ENCODE measurements around the gene LAMB2.

Gene LAMB2

DNA sequence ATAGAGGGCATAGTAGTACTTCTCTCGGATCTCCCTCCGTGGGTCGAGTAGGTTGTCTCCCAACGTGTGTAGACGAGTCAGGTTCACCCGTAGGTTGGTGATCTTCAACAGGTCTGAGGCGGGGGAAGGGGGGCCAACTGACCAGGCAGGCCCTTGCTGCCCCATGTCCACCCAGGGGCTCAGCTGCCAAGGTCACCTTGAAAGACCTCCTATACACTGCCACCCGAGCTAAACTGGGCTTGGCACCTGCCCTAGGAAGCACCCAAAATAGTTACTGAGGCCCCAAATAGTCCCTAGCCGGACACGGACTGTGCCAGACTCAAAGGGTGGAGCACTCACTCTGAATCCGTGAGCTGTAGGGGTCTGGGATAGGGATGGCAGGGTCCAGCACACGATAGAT lies 1.8 kb downstream of the LAMB2 start:
- peaks cover 21% of the 10 kb centered on the region for H3K4me1 ChIP-seq (ENCODE audit: control insufficient read depth, insufficient read depth, low read length)
- peaks cover 55% of the 10 kb centered on the region for H3K36me3 ChIP-seq (ENCODE audit: insufficient read depth, low read length)
- peak overlapping the region; percentile 83 for H3K4me3 ChIP-seq (ENCODE audit: low read length)
- peak overlapping the region; percentile 95 for H3K4me2 ChIP-seq (ENCODE audit: low read length)
- peak overlapping the region; percentile 86 for H3K9ac ChIP-seq (ENCODE audit: low read depth, low read length)
- H3K27me3 ChIP-seq (ENCODE audit: control insufficient read depth, insufficient read depth, low read length), result no peaks in the 10 kb centered on the region
- H3K9me3 ChIP-seq (replicated peaks; ENCODE audit: low read length), result no peaks in the 10 kb centered on the region

DNA sequence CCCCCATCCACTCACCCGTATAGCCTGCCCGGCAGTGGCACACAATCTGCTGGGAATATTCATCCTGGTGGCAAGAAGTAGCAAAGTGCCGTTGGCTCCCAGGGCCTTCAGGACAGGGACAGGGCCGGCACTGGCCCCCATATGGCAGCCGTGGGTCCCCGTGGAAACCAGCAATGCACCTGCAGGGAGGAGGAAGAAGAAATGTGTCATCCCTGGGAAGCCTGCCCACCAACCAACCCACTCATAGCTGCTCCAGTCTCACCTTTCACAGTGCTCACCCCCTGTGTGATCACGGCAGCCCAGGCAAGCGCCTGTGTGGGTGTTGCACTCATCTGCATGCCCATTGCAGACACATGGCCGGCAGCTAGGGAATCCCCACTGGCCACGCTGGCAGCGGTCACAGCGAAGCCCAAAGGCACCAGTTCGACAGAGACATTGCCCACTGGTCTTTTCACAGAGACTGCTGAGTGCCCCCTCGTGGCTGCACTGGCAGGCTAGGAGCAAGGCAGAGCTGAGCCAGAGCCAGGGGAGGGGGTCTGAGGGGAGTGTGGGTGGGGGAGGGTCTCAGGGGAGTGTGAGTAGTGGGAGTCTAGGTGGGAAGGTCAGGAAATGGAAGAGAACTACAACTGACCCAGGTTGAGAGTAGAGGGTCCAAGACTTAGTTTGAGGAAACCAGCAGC lies 7.7 kb downstream of the LAMB2 start:
- Histone ChIP-seq H3K4me3 (ENCODE audit: low read length) (no peak overlapping the region), H3K4me2 (ENCODE audit: low read length) (no peak overlapping the region), H3K9ac (ENCODE audit: low read depth, low read length) (no peak overlapping the region), H3K27me3 (ENCODE audit: control insufficient read depth, insufficient read depth, low read length) (no peaks in the 10 kb centered on the region), H3K9me3 (replicated peaks; ENCODE audit: low read length) (no peaks in the 10 kb centered on the region), H3K36me3 (ENCODE audit: insufficient read depth, low read length) (peaks cover 84% of the 10 kb centered on the region), H3K4me1 (ENCODE audit: control insufficient read depth, insufficient read depth, low read length) (peaks cover under 1% of the 10 kb centered on the region)

DNA sequence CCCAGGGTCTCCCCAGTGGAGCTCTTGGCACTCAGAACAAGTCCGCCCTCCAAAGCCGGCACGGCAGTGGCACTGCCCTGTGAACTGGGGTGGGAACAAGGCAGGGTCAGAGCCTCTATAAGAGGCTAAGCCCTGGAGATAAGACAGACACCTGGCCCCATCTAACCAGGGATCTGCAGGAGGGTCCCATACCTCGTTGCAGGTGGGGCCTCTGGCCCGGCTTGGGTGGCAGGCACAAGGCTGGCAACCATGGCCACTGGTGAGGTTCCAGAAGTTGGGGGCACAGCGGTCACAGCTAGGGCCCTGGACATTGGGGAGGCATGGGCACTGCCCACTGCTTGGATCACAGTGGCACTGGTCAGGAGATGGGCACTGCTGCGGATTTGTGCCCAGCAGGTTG lies 8.6 kb downstream of the LAMB2 start:
- Histone ChIP-seq H3K9me3 (replicated peaks; ENCODE audit: low read length) (no peaks in the 10 kb centered on the region), H3K4me3 (ENCODE audit: low read length) (no peak overlapping the region), H3K4me2 (ENCODE audit: low read length) (no peak overlapping the region), H3K4me1 (ENCODE audit: control insufficient read depth, insufficient read depth, low read length) (peaks cover 9% of the 10 kb centered on the region), H3K9ac (ENCODE audit: low read depth, low read length) (no peak overlapping the region), H3K27me3 (ENCODE audit: control insufficient read depth, insufficient read depth, low read length) (no peaks in the 10 kb centered on the region), H3K36me3 (ENCODE audit: insufficient read depth, low read length) (peaks cover 76% of the 10 kb centered on the region)

DNA sequence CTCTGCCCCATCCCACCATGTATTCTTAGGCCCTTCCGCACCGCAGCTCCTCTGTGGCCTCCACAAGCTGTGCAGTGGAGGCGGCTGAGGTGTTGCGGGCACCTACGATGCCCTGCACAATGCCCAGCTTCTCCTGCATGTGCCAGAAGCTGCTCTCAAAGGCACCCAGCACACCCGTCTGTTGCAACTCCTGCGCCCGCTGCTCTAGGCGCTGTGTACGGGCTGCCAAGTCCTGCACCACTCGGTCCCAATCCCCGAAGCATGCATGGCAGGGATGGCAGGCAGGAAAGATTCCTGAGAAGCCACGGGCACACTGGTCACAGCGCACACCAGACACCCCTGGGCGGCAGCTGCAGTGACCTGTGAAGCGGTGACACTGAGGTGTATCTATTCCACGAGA lies 9.2 kb downstream of the LAMB2 start:
- peaks cover 71% of the 10 kb centered on the region for H3K36me3 ChIP-seq (ENCODE audit: insufficient read depth, low read length)
- H3K4me3 ChIP-seq (ENCODE audit: low read length), result no peak overlapping the region
- H3K27me3 ChIP-seq (ENCODE audit: control insufficient read depth, insufficient read depth, low read length), result no peaks in the 10 kb centered on the region
- H3K9me3 ChIP-seq (replicated peaks; ENCODE audit: low read length), result no peaks in the 10 kb centered on the region
- no peak overlapping the region for H3K4me2 ChIP-seq (ENCODE audit: low read length)
- H3K4me1 ChIP-seq (ENCODE audit: control insufficient read depth, insufficient read depth, low read length), result peaks cover 15% of the 10 kb centered on the region
- no peak overlapping the region for H3K9ac ChIP-seq (ENCODE audit: low read depth, low read length)

DNA sequence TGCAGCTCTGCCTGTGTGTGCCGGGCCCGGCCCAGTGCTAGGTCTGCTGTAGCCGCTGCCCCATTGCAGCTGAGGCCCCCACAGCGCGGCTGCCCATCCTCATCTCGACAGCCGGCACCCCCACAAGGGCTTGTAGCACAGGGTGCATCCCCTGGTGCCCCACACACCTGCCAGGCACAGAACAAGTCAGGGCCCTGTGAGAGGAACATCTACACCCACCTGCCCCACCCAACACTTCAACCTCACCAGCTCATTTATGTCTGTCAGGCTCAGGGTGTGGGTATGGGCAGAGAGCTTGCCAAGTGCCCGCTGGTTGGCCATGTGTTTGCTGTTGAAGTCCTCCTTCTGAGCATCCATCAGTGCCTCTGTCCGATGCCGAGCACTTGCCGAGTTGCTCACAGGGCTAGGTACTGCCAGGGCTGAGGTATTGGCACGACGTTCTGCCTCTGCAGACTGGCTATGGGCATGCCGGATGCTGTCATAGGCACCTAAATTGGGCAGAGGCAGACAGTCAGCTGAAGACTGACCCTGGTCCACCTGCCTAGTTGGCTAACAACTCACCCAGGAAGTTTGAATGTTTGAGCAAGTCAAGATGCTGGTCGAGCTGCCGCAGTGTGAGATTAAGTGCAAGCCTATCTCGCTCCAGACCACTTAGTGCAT lies 9.8 kb downstream of the LAMB2 start:
- Histone ChIP-seq H3K4me3 (ENCODE audit: low read length) (no peak overlapping the region), H3K4me2 (ENCODE audit: low read length) (no peak overlapping the region), H3K36me3 (ENCODE audit: insufficient read depth, low read length) (peaks cover 69% of the 10 kb centered on the region), H3K27me3 (ENCODE audit: control insufficient read depth, insufficient read depth, low read length) (no peaks in the 10 kb centered on the region), H3K9ac (ENCODE audit: low read depth, low read length) (no peak overlapping the region), H3K4me1 (ENCODE audit: control insufficient read depth, insufficient read depth, low read length) (peaks cover 16% of the 10 kb centered on the region), H3K9me3 (replicated peaks; ENCODE audit: low read length) (no peaks in the 10 kb centered on the region)

DNA sequence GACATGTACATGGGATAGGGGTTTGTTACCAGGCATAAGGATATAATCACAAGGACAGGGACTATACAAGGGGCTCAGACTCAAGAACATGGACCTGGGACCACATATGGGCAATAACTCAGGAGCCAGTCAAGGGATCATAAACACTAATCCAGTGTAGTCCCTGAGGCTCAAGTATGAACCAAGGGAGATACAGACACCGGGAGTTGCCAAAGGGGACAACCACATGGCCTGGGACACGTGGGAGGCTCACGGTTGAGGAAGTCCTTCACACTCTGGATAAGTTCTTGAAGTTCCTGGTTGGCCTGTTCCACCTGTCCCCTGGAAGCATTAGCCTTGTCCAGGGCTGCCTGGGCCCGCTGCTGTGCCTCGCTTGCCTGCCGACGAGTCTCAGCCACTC lies 10.4 kb downstream of the LAMB2 start:
- H3K9me3 ChIP-seq (replicated peaks; ENCODE audit: low read length), result no peaks in the 10 kb centered on the region
- H3K9ac ChIP-seq (ENCODE audit: low read depth, low read length), result no peak overlapping the region
- peaks cover 73% of the 10 kb centered on the region for H3K36me3 ChIP-seq (ENCODE audit: insufficient read depth, low read length)
- peaks cover 16% of the 10 kb centered on the region for H3K4me1 ChIP-seq (ENCODE audit: control insufficient read depth, insufficient read depth, low read length)
- no peak overlapping the region for H3K4me2 ChIP-seq (ENCODE audit: low read length)
- no peak overlapping the region for H3K4me3 ChIP-seq (ENCODE audit: low read length)
- no peaks in the 10 kb centered on the region for H3K27me3 ChIP-seq (ENCODE audit: control insufficient read depth, insufficient read depth, low read length)

DNA sequence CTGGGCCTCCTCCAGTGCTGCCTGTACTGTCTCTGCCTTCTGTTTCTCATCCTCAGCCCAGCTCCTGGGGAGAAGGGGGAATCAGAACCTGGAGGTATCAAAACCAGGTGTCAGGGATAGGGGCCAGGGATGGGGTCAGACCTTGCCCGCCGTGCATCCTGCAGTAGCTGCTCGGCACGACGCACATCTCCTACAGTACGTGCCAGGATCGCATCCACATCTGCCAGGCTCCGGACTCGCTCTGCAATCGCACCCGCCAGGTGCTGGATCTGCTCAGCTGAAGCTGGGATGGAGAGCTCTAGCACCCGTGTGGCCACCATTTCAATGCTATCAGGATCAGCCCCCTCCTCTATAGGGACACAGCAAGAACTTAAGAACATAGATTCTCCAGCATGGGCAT lies 10.8 kb downstream of the LAMB2 start:
- Histone ChIP-seq H3K36me3 (ENCODE audit: insufficient read depth, low read length) (peaks cover 75% of the 10 kb centered on the region), H3K4me3 (ENCODE audit: low read length) (no peak overlapping the region), H3K9ac (ENCODE audit: low read depth, low read length) (no peak overlapping the region), H3K4me1 (ENCODE audit: control insufficient read depth, insufficient read depth, low read length) (peaks cover 16% of the 10 kb centered on the region), H3K4me2 (ENCODE audit: low read length) (no peak overlapping the region), H3K27me3 (ENCODE audit: control insufficient read depth, insufficient read depth, low read length) (no peaks in the 10 kb centered on the region), H3K9me3 (replicated peaks; ENCODE audit: low read length) (no peaks in the 10 kb centered on the region)

DNA sequence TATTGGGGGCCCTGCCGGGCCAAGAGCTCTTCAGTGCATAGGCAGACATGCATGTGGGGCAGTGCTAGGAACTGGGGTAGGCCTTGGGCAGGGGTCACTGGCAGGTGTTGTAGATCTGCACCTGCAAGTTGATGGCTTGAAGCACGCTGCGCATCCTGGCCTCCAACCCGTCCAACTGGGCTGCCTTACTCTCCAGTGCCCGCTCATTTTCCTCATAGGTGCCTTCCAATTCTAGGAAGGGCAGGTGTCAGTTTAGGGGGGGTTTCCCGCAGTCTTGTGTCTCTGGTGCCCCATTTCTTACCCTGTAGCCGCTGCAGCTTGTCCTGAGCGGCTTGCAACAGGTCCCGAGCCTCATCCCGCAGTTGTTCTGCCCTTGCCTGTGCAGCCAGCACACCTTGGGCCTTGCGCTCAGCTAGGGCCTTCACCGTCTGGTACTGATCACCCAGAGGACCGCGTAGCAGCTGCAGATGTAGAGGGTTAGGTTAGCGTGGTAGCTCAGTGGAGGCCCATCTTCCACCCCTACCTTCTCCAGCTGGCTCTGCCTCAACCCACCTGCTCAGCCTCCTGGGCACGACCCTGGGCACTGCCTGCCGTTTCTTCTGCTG lies 11.6 kb downstream of the LAMB2 start:
- Histone ChIP-seq H3K4me1 (ENCODE audit: control insufficient read depth, insufficient read depth, low read length) (peaks cover 16% of the 10 kb centered on the region), H3K4me3 (ENCODE audit: low read length) (peak overlapping the region; percentile 96), H3K36me3 (ENCODE audit: insufficient read depth, low read length) (peaks cover 75% of the 10 kb centered on the region), H3K4me2 (ENCODE audit: low read length) (peak overlapping the region; percentile 51), H3K9me3 (replicated peaks; ENCODE audit: low read length) (no peaks in the 10 kb centered on the region), H3K27me3 (ENCODE audit: control insufficient read depth, insufficient read depth, low read length) (no peaks in the 10 kb centered on the region), H3K9ac (ENCODE audit: low read depth, low read length) (peak overlapping the region; percentile 98)

DNA sequence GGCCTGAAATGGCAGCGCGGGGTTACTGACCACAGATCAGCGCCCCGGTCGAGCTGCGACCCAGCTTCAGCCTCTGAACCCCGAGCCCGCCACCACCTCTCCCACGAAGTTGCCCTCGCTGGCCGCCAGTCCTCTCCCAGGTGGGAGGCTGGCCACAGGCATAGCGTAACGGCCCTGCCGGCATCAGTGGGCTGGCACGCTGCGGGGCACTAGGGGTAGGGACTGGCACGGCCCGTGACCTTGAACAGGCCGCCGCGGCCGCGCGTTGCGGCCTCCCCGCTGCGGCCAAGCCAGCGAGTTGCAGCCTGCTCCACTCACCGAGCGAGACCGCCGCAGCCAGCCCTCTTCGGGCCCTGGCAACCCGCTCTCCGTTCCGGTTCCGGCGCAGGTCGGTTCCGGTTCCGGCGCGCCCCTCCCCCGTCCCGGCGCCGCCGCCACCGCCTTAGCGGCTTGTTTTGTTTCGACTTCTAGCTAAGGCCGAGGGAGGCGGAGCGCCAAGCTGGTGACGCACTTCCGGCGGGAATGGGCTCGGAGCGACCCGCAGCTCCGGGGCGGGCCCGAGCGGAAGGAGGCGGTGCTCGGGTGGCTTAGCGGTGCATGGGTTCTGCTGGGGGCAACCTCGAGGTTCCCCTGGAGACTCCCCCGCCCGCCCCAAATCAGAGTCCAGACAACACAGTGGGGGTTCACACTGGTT lies 12.3 kb downstream of the LAMB2 start, which contains the start of gene USP19:
Gene USP19 (minus strand): TSS at position 386 of the 694 bp plus-strand sequence. CDS start 1,678 bp downstream, outside the sequence.
- Histone ChIP-seq H3K4me3 (ENCODE audit: low read length) (peak within 1 kb of the TSS; percentile 96), H3K36me3 (ENCODE audit: insufficient read depth, low read length) (peaks cover 75% of the 10 kb centered on the region), H3K9me3 (replicated peaks; ENCODE audit: low read length) (no peaks in the 10 kb centered on the region), H3K9ac (ENCODE audit: low read depth, low read length) (peak within 1 kb of the TSS; percentile 98), H3K4me2 (ENCODE audit: low read length) (peak within 1 kb of the TSS; percentile 98), H3K4me1 (ENCODE audit: control insufficient read depth, insufficient read depth, low read length) (peaks cover 16% of the 10 kb centered on the region), H3K27me3 (ENCODE audit: control insufficient read depth, insufficient read depth, low read length) (no peaks in the 10 kb centered on the region)

DNA sequence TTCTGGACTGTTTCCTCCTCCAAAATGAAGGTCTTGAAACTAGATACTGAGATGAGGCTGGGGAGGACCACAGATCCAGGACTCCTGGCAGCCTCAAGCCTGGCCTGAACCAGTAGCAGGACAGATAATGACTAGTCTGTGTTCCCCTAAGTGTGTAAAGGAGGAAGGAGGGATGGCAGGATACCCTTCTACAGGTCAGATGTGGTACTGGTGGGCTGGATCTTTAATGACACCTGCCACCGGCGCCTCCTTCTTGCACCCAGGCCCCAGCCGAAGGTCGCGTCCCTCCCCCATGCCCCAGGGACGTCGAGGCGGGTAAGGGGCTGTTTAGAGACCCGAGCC lies 12.8 kb downstream of the LAMB2 start:
- Histone ChIP-seq H3K27me3 (ENCODE audit: control insufficient read depth, insufficient read depth, low read length) (no peaks in the 10 kb centered on the region), H3K9me3 (replicated peaks; ENCODE audit: low read length) (no peaks in the 10 kb centered on the region), H3K9ac (ENCODE audit: low read depth, low read length) (peak overlapping the region; percentile 98), H3K4me3 (ENCODE audit: low read length) (peak overlapping the region; percentile 96), H3K4me2 (ENCODE audit: low read length) (peak overlapping the region; percentile 98), H3K4me1 (ENCODE audit: control insufficient read depth, insufficient read depth, low read length) (peaks cover 16% of the 10 kb centered on the region), H3K36me3 (ENCODE audit: insufficient read depth, low read length) (peaks cover 76% of the 10 kb centered on the region)

DNA sequence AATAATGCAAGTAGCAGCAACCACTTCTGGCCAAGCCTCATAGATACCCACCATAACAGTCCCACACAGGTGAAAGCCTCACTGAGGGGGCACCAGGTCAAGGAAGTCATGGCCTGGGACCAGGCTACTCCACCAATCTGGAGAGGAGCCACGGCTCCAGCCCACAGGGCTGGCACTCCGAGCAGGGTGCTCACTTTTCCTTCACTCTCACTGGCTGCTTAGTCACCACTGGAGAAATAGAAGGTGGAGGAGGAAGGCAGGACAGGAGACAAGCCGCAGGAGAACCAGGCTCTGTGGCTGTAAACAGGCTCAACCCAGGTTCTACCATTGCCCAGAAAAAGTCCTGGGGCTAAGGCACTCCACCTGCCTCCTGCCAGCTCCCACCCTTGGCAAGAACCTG lies 13.4 kb downstream of the LAMB2 start:
- Histone ChIP-seq H3K27me3 (ENCODE audit: control insufficient read depth, insufficient read depth, low read length) (no peaks in the 10 kb centered on the region), H3K9me3 (replicated peaks; ENCODE audit: low read length) (no peaks in the 10 kb centered on the region), H3K9ac (ENCODE audit: low read depth, low read length) (peak overlapping the region; percentile 98), H3K4me3 (ENCODE audit: low read length) (peak overlapping the region; percentile 96), H3K4me2 (ENCODE audit: low read length) (peak overlapping the region; percentile 98), H3K4me1 (ENCODE audit: control insufficient read depth, insufficient read depth, low read length) (peaks cover 16% of the 10 kb centered on the region), H3K36me3 (ENCODE audit: insufficient read depth, low read length) (peaks cover 76% of the 10 kb centered on the region)
